HG02759 (cell line): Measurements from ENCODE around the gene DEXI.
"Not testable (repeated sequence)": the region's sequence is repeated elsewhere in the genome, so short reads cannot be mapped to it uniquely, and the experiment has no call there.

Source experiments
- ATAC-seq: cut with Tn5 transposase; IDR thresholded peaks from one replicate; pipeline ENCODE4 v1.9.1; 2021; ENCODE audit warnings: mild to moderate bottlenecking, moderate library complexity; ENCODE audit not compliant: unreplicated experiment

DEXI gene

GRCh38 chr16:10970065-10970464, 27.8 kb upstream of the DEXI start:
- ATAC-seq = no peak

DNA sequence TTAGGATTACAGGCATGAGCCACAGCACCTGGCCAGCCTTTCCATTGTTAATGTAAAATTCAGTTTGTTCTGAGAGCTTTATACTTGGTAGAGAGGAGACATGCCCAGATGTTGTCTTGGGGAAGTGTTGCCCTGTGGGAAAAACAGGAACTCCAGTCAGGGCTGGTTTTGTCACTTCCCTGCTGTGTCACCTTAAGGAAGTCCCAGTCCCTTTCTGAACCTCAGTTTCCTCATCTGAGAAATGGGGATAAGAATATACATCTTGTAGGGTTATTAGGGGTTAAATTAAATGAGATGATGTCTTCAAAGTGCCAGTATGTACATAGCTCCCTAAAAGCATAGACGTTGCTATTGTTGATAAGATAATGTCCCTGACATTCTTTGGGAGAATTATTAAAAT, 27.3 kb upstream of the DEXI start:
- ATAC-seq = no peak

GRCh38 chr16:10968498-10968897, 26.2 kb upstream of the DEXI start:
- no peak for ATAC-seq

DNA sequence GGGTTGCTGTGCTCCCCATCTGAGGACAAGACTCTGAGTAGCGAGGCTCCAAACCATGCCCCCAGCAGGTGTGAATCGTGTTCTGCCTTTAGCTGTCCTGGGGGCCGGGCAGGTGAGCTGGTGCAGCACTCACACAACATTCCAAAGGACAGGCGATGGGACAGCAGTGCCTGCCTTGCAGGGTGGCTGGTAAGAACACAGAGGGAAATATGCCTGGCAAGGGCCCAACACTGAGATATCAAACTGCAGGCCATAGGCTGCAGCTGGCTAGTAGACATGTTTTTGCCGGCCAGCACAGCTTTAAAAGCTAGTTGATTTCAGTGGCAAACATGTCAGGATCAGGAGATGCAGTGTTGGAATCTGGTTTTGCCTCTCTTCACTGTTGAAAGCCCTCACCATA, 25.7 kb upstream of the DEXI start:
- no peak for ATAC-seq

GRCh38 chr16:10966559-10966958, 24.3 kb upstream of the DEXI start:
- ATAC-seq = not testable (repeated sequence)

DNA sequence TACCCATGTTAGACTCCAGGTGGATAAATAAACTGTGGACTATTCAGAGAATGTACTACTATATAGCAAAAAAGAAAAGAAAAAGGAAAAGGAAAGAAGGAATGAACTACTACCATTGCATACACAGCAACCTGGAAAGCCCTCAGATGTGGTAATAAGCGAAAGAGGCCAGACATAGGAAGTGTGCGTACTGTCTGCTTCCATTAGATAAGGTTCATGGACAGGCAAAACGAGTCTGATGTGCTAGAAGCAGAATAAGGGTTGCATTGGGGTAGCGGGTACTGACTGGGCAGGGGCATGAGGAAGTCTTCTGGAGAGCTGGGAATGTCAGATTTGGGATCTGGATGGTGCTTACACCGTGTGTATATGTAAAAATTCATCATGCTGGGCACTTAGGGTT, 23.9 kb upstream of the DEXI start:
- no peak for ATAC-seq

DNA sequence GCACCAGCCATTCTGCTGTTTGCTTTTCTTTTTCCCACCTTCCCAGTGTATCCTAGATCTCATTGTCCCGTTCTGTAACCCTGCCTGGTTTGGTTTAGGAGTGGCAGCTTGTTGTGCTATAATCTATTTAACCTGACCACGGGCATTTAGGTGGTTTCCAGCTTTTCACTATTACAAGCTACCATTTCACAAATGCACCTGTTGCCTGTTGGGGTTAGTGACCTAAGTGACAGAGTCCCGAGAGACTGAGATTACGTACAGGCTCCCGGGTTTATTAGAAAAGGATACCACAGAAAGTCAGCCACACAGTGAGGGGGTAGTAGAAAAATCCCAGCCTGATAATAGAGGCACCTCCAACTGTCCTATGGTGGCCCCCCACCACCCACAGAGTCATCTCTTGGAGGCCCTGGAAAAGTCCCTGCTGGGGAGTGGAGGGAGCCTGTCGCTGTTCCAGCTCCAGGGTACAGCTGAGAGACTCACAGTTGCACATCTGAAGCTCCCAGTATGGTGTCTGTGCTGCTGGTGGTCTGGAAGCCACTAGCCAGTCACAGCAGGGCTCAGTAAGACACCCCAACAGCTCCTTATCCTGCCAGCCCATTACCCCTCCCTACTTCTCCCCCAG, 23.3 kb upstream of the DEXI start:
- ATAC-seq = peak; percentile 71

DNA sequence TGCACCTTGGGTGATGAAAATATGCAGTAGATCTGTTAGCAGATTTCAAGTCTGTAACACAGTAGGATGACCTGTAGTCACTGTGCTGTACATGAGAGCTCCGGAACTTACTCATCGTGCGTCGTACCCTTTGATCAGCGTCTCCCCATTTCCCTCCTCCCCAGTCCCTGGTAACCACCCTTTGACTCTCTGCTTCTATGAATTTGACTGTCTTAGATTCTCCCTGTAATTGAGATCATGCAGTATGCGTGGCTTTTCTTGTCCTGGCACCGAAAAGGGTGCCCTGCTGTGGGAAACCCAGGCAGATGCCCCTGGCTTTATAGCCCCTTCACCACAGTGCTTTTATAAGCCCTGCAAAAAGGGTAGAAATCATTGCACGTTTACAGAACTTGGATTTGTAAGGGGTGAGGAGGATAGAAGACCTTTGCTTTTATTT, 22.6 kb upstream of the DEXI start:
- ATAC-seq = peak; percentile 47

DNA sequence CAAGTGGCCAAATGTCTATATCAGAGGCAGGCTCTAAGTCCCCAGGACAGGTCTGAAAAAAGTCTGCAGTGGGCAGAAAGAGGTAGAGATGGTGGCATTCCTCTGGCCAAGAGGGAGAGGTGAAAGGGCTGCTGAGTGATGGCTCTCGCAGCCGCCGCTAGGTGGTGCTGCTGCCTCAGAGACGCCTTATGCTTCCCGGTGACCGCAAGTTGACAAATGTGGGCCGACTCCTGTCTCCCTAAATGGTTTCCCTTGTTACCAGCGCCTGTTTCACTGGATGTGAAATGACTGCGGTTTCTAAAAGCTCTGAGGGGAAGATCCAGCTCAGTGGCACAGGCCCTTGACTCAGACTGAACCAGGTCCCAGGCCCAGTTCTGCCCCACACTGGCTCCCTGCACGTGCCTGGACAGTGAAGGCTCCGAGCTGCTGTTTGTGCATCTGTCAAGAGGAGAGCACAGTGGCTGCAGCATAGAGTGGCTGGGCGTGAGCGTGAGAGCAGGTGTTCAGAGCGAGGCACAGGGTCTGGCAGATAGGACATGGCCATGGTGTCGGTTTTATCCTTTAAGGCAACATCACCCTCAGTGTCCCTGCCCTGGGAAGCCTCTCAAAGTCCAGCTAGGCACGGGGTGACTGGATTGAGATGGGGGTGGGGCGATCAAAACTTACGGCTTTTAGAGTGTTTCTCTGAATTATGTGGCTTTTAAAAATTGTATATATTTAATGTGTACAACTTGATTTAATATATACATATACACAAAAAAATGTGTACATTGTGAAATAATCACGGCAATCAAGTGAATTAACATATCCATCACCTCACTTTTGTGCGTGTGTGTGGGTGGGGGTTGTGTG, 22.0 kb upstream of the DEXI start:
- peak; percentile 36 for ATAC-seq

GRCh38 chr16:10961231-10961630, 19.0 kb upstream of the DEXI start:
- no peak for ATAC-seq

GRCh38 chr16:10959161-10959560, 16.9 kb upstream of the DEXI start:
- no peak for ATAC-seq

DNA sequence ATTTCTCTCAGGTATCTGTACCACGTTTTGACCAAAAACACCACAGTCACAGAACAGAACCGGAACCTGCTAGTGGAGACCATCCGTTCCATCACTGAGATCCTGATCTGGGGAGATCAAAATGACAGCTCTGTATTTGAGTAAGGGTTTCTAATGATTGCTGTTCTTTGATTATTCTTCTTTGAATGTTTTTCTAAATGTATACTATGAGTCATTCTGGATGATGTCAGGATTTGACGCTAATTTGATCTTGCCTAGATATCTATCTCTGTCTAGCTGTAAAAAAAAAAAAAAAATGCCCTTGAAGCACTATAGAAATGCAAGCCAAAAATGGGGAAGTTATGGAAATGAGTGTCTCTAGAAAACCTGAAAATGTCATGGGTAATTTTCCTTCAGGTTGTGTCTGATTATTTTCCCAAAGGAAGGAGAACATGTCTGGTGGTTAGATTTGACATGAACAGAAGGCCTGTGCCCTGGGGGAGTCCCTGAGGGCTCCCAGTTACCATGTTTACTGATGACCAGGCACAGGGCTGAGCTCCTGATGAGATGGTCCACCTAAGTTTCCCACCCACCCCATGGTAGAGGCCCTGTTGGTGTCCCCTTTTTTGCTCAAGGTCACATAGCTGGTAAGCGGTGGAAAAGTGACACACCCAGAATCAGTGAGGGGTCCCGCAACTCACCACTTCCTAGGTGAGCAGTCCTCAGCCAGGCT, 15.7 kb upstream of the DEXI start:
- ATAC-seq = no peak

DNA sequence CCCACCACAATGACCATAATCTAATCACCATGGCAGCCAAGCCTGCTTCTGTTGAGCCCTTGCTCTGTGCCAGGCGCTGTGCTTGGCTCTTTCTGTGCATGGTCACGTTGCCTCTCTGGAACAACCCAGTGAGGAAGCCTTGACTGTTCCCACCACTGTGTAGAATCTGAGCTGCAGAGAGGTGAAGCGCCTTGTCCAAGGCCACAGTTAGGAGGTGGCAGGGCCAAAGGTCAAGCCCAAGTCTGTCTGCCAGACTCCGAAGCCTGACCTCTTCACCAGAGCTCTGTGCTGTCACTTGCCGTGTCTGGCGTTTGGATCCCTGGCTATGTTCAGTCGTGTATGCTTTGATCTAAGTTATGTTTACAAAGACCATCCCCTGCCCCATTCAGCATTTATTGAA, 12.6 kb upstream of the DEXI start:
- ATAC-seq = no peak

DNA sequence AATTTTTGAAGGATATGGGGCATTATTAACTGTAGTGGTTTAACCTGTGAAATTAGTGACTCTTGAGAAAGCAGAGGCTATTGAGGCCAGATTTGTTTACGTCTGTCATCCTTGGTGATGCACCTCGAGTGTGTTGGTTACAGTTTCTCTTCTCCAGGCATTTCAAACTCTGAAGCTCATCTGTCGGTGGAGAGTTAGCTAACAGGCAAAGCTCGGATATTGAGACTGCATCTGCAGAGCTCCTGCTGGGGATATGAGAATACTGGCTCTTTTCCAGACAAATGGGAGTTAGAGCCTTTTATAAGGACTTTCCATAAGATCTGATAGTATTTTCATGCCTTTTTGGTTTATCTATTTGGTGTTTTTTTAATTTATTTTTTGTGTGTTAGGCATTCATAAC, 8.8 kb upstream of the DEXI start:
- no peak for ATAC-seq

GRCh38 chr16:10950393-10950792, 8.1 kb upstream of the DEXI start:
- no peak for ATAC-seq

GRCh38 chr16:10949424-10949970, 7.2 kb upstream of the DEXI start:
- ATAC-seq = peak; percentile 76

DNA sequence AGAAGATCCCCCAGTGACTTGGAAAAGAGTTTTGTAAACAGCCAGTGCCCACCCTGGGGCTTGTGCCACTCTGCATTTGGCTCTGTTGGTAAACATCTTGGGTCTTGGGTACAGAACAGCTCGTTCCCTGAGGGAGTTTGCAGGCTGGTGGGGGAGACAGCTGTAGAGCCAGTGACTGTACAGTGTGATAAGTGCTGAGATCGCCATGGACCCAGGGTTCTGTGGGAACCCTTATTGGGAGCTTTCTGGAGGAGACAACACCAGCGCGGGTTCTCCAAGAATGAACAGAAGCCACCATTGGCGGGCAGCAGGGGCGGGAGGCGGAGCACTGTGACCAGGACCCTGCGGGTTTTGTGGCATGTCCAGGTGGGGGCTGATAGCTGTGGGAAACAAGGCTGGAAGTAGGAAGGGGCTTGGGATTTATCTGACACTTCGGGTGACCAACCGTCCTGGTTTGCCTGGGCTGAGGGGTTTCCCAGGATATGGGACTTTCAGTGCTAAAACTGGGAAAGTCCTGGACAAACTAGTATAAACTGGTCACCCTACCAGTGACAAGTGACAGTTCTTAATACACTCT, 5.0 kb upstream of the DEXI start:
- ATAC-seq = no peak

- ATAC-seq = no peak
Observed at GRCh38 chr16:10946308-10946707, 4.0 kb upstream of the DEXI start.

DNA sequence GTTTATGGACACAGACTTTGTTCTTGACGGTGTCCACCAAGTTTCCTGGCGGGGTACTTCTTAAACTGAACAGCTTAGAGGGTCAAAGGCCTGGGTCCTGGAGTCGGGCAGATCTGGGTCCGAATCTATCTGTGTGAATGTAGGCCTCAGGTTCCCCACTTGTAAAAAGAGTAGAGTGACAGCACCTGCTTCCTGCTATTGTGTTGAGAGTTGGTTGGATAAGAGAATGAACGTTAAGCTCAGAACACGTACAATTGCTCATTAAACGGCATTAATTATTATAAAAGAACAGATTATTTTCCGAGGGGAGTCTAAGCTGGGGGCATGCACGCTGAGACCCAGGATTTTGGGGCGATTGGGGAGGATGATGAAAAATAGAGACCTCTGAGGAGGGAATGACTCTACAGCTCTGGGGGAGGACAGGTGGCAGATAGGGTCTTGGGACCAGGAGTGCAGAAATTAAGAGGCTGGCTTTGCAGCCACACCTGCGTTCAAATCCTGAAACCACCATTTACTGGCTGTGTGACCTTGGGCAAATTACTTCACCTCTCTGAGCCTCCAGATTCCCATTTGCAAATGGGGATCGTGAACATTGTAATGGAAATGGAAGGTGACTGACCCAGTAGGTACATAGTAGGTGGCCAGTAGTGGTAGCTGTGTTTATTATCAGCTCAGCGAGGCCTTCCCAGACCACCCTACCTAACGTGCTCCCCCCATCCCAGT, 3.0 kb upstream of the DEXI start:
- ATAC-seq = no peak

DNA sequence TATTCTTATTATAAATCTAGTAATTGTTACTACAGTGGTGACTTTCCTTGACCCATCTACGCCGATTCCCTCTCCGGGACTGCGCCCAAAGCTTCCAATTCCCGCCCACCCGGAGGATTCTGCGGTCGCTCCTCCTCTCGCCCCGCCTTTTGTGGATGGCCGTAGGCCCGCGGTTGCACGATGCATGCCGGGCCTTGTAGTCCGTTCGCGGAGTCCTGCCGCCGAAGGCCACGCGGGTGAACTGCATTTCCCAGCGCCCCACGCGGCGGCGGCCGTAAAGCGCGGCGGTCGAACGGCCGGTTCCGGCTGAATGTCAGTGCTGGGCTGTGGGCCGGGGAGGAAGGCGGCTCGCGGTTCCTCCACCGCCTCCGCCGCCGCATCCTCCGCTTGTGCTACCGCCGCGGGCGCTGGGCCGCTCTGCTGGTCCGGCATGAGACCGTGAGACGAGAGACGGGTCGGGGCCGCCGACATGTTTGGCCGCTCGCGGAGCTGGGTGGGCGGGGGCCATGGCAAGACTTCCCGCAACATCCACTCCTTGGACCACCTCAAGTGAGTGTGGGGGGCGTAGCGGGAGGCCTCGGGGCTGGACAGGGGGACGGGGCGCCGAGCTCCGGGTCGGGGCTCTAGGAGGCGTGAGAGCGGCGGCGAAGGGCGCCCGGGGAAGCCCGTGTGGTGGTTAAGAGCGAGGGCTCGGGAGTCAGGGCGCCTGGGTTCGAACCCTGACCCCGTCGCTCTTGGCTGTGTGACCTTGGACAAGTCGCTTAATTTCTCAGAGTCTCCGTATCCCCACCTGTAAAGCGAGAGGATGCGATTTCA, 2.2 kb upstream of the DEXI start, which contains the start of gene CLEC16A:
Gene CLEC16A, plus strand, starts transcription at position 316 of the 816 bp plus-strand sequence. Its CDS starts 154 bp downstream, at position 470.
- peak; percentile 70 for ATAC-seq
